Suprapubic skin (tissue), 4 donors: ENCODE measurements around the gene NPRL2. TPM values are rescaled to one million over a fixed set of nuclear protein-coding genes. Genes with fewer than 3 reads are reported as not detected.

ENCODE experiments used
- DNase-seq, 2 donors: peaks; one replicate each; pipeline ENCODE4 v3.0.0-alpha.2; 2019; ENCODE audit warnings: low spot score in 2 of 2
- H3K27ac ChIP-seq: fragments of 200-600 bp; sonication (generic); one replicate; pipeline ENCODE4 v1.5.1; 2019
- H3K27me3 ChIP-seq: fragments of 200-600 bp; sonication (generic); one replicate; pipeline ENCODE4 v1.5.1; 2019
- H3K36me3 ChIP-seq: fragments of 200-600 bp; sonication (generic); one replicate; pipeline ENCODE4 v1.5.1; 2019
- H3K4me1 ChIP-seq: fragments of 200-600 bp; sonication (generic); one replicate; pipeline ENCODE4 v1.5.1; 2019
- H3K4me3 ChIP-seq: fragments of 200-600 bp; sonication (generic); one replicate; pipeline ENCODE4 v1.5.1; 2019; ENCODE audit warnings: mild to moderate bottlenecking
- H3K9me3 ChIP-seq: fragments of 200-600 bp; sonication (generic); one replicate; pipeline ENCODE4 v1.5.1; 2019
- EP300 ChIP-seq: sonication (generic); formaldehyde crosslinking; IDR thresholded peaks from one replicate; pipeline ENCODE4 v1.6.1; 2017; ENCODE audit warnings: antibody characterized with exemption
- POLR2A ChIP-seq, 2 donors: fragments of 450-650 bp; IDR thresholded peaks; one replicate each; pipeline ENCODE4 v1.6.1; 2017; ENCODE audit warnings: antibody characterized with exemption in 2 of 2, mild to moderate bottlenecking in 2 of 2, moderate library complexity in 2 of 2
- POLR2AphosphoS5 ChIP-seq, 3 donors: sonication (generic); formaldehyde crosslinking; IDR thresholded peaks; one replicate each; pipeline ENCODE4 v1.6.1; 2017; ENCODE audit warnings: antibody characterized with exemption in 3 of 3
- WGBS: methylation state at CpG from one replicate; pipeline ENCODE4 v1.1.5; 2018; 5-methylcytosine and 5-hydroxymethylcytosine counted together
- total RNA-seq, 4 donors: library from RNA; depleted of rRNA; stranded (reverse); fragments of >200 nt; gene quantifications; one replicate each; pipeline ENCODE4 v1.1.0, GENCODE V29; 2016
- TF ChIP-seq, protein P1 (sequence below), 2 donors: fragments of 200-600 bp in 1 of 2; fragments of 450-650 bp in 1 of 2; sonication (generic) in 1 of 2; IDR thresholded peaks; one replicate each; pipeline ENCODE4 v1.5.1; 2016 to 2019; ENCODE audit warnings: antibody characterized with exemption in 2 of 2, mild to moderate bottlenecking in 1 of 2, moderate library complexity in 1 of 2

NPRL2 gene
- total RNA-seq, 4 donors from 2014 or later: 16.5 to 35.6 (median 26.0) TPM

DNA sequence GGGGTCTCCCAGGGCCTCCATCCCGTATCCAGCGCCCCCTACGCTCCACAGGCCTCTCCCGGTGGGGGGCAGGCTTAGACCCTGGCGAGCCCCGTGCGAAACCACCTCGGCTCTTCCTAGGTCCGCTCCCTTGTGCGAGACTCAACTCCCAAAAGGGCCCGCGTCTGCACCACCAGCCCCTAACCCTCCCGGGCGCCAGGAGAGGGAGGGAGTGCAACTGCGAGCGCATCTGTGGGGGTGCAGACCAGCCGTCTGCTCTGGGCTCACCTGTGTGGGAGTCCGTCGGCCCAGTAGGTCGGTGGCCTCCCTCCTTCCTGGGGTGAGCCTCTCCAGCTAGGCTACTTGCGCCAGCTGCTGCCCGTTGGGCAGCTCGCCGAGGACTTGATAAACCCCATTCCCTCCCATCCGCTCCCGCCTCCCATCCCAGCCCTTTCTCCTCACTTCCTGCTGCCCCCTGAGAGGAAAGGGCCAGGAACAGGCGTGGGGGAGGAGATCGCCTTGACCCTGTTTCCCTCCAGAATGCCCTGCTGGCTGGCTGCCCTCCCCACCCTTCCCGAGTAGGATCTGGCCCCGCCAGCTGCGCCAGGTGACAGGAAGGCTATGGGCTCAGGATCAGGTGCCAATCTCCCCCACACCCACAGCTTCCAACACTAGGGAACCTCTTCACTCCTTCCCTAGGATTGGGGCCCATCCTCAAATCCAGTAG is 28.0 kb downstream of the NPRL2 start, which contains the start of gene HYAL2:
Gene HYAL2 (minus strand): TSS at position 360 of the 706 bp plus-strand sequence. CDS start 2,256 bp downstream, outside the sequence.
- Histone ChIP-seq H3K4me3 (peak within 1 kb of the TSS; percentile 93), H3K4me1 (peaks cover 84% of the 10 kb centered on the region), H3K9me3 (no peaks in the 10 kb centered on the region), H3K27ac (peak within 1 kb of the TSS; percentile 96), H3K36me3 (peaks cover 31% of the 10 kb centered on the region), H3K27me3 (no peaks in the 10 kb centered on the region)
- TF ChIP-seq POLR2AphosphoS5 (IDR thresholded peaks at IDR 0.05) (peak in 2 of 3 donors; percentile 24 to 30), POLR2A (IDR thresholded peaks at IDR 0.05) (no peak)
- 44% methylated on average over 16 of the region's 31 CpGs for WGBS
- no peak for DNase-seq

DNA sequence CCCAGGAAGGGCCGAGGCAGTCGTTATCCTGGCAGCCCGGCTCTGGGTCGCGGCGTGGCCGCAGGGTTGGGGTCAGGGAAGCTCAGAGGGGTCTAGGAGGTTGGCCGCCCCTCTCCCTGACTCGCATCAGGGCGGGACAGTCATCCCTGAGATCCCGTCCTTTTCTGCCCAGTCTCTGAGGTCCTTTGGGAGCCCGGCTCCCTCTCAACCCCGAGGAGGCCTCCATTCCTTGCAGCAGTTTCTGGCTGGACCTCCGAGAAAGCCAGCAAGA is 28.5 kb downstream of the NPRL2 start:
- Histone ChIP-seq H3K27me3 (no peaks in the 10 kb centered on the region), H3K4me1 (peaks cover 84% of the 10 kb centered on the region), H3K9me3 (no peaks in the 10 kb centered on the region), H3K4me3 (peak overlapping the region; percentile 93), H3K36me3 (peaks cover 31% of the 10 kb centered on the region), H3K27ac (peak overlapping the region; percentile 96)
- DNase-seq: no peak
- TF ChIP-seq POLR2A (IDR thresholded peaks at IDR 0.05) (no peak), EP300 (no peak), POLR2AphosphoS5 (IDR thresholded peaks at IDR 0.05) (no peak)
- TF ChIP-seq, protein P1, sequence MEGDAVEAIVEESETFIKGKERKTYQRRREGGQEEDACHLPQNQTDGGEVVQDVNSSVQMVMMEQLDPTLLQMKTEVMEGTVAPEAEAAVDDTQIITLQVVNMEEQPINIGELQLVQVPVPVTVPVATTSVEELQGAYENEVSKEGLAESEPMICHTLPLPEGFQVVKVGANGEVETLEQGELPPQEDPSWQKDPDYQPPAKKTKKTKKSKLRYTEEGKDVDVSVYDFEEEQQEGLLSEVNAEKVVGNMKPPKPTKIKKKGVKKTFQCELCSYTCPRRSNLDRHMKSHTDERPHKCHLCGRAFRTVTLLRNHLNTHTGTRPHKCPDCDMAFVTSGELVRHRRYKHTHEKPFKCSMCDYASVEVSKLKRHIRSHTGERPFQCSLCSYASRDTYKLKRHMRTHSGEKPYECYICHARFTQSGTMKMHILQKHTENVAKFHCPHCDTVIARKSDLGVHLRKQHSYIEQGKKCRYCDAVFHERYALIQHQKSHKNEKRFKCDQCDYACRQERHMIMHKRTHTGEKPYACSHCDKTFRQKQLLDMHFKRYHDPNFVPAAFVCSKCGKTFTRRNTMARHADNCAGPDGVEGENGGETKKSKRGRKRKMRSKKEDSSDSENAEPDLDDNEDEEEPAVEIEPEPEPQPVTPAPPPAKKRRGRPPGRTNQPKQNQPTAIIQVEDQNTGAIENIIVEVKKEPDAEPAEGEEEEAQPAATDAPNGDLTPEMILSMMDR (IDR thresholded peaks at IDR 0.05): no peak
- 30% methylated on average over 2 of the region's 14 CpGs for WGBS

DNA sequence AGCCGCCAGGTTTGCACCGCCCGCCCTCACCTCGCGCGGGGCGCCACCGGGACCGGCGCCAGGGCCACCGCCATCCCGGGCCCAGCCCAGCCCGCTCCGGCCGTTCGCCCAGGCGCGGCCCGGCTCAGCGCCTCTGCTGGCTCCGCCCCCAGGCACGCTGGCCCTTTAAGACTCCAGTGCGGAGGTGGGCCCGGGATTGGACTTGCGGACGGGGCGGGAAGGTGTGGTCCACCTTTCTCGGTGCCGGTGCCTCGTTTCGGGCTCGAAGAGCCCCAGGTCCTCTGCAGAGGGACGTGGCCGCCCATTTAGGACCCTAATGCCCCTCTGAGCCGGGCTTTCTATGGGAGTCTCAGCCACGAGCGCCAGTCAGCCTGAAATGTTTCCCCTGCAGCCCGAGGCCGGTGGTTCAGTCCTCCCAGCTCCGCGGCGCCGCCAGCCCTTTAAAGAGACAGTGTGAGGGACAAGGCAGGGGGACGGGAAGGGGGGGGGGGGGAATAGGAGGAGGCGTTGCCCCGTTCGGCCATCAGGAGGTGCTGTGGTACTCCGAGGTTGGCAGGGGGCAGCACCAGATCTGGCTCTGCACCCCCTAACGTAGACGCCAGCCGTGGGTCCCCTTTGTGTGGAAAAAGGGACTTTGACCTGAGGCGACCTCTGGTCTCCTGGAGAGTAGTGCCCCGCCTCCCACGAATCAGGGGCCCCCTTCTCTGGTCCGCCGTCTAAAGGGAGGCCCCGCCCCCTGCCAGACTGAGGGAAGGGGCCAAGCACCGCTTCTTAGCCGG is 29.1 kb downstream of the NPRL2 start:
- peak; percentile 92 to 95 for DNase-seq
- peaks cover 31% of the 10 kb centered on the region for H3K36me3 ChIP-seq
- H3K27ac ChIP-seq: peak overlapping the region; percentile 96
- peak in 2 of 3 donors; percentile 13 to 83 for TF ChIP-seq POLR2AphosphoS5 (IDR thresholded peaks at IDR 0.05)
- TF ChIP-seq, protein P1 (IDR thresholded peaks at IDR 0.05): peak in 1 of 2 donors; percentile 51
- no peak for TF ChIP-seq POLR2A (IDR thresholded peaks at IDR 0.05)
- no peak for TF ChIP-seq EP300
- peaks cover 84% of the 10 kb centered on the region for H3K4me1 ChIP-seq
- peak overlapping the region; percentile 93 for H3K4me3 ChIP-seq
- H3K27me3 ChIP-seq: no peaks in the 10 kb centered on the region
- WGBS: 10% methylated on average over 10 of the region's 59 CpGs
- no peaks in the 10 kb centered on the region for H3K9me3 ChIP-seq

DNA sequence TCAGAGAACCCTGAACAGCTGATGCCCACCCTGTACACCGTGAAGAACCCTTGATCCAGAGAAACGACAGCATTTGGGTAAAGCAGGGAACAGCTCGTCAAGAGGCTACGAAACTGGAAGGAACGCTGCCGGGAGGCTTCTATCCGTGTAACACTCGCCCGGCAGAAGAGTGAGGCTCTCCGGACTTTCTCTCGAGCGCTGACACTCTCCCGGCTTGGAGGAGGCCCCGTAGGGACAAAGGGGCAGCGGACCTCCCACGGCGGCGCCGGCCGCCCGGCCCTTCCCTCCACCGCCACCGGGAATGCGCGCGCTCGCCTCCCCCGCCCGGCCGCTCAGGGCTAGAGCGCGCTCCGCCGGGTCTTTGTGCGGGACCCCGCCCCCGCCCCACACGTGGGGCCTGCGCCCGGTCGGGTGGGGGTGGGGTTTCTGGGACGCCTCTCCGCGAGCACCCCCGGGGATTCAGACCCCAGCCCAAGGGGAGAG is 29.7 kb downstream of the NPRL2 start:
- TF ChIP-seq POLR2A (IDR thresholded peaks at IDR 0.05): no peak
- TF ChIP-seq, protein P1 (IDR thresholded peaks at IDR 0.05): no peak
- no peak for TF ChIP-seq EP300
- no peak for TF ChIP-seq POLR2AphosphoS5 (IDR thresholded peaks at IDR 0.05)
- peaks cover 85% of the 10 kb centered on the region for H3K4me1 ChIP-seq
- peak overlapping the region; percentile 96 for H3K27ac ChIP-seq
- H3K36me3 ChIP-seq: peaks cover 28% of the 10 kb centered on the region
- no peaks in the 10 kb centered on the region for H3K27me3 ChIP-seq
- DNase-seq: no peak
- peak overlapping the region; percentile 93 for H3K4me3 ChIP-seq
- WGBS: 0% methylated on average over 6 of the region's 45 CpGs
- H3K9me3 ChIP-seq: no peaks in the 10 kb centered on the region

DNA sequence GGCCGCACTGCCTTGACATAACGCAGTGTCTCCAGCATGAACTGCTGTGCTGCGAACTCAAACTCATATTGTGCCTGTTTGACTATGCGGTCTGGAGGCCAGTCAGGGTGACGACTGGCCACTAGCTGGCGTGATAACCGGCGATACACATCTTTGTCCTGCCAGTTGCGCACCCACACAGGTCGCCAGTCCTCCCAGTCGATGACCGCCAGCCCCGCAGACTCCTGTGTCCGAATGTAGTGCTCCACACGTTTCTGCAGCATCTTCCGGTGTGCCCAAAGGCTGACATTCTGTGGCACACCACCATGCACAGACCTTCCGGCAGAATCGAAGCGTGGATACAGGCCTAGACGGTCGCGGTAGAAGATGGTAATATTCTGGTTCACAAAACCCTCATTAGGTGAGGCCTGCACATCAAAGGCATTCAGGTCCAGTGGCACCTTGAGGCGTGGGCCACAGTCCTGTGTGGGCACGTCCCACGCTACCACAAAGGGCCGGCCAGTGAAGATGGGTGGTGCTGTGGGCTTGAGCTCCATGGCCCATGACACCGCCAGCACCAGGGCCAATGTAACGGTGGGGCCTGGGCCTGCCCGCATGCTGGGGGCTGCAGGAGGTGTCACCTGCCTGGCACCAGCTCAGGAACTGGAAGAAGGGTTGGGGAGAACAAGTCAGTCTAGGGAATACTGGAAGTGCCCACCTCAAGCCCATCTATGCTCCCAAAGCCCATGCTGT is 30.5 kb downstream of the NPRL2 start:
- peak overlapping the region; percentile 93 for H3K4me3 ChIP-seq
- no peaks in the 10 kb centered on the region for H3K27me3 ChIP-seq
- peak overlapping the region; percentile 96 for H3K27ac ChIP-seq
- DNase-seq: no peak
- peaks cover 20% of the 10 kb centered on the region for H3K36me3 ChIP-seq
- TF ChIP-seq EP300: no peak
- TF ChIP-seq POLR2AphosphoS5 (IDR thresholded peaks at IDR 0.05): no peak
- TF ChIP-seq, protein P1 (IDR thresholded peaks at IDR 0.05): no peak
- TF ChIP-seq POLR2A (IDR thresholded peaks at IDR 0.05): no peak
- H3K9me3 ChIP-seq: no peaks in the 10 kb centered on the region
- H3K4me1 ChIP-seq: peaks cover 89% of the 10 kb centered on the region
- WGBS: 82% methylated on average over 16 of the region's 29 CpGs
